Loucy (cell line): ENCODE results near the gene ZFYVE27.

Source experiments
- H2AFZ ChIP-seq: fragments of 200-600 bp; sonication (generic); 2 replicates; pipeline ENCODE4 v1.6.0; 2016; ENCODE audit warnings: antibody characterized with exemption, mild to moderate bottlenecking, low read length, moderate library complexity
- H3F3A ChIP-seq: fragments of 200-600 bp; 2 replicates; pipeline ENCODE4 v1.6.0; 2016; ENCODE audit warnings: antibody characterized with exemption, low read depth, mild to moderate bottlenecking
- H3K27me3 ChIP-seq: fragments of 200-600 bp; sonication (generic); 2 replicates; pipeline ENCODE4 v1.6.1; 2014; ENCODE audit warnings: low read length, mild to moderate bottlenecking; ENCODE audit not compliant: insufficient read depth, poor library complexity, severe bottlenecking
- H3K36me3 ChIP-seq: fragments of 200-600 bp; sonication (generic); 2 replicates; pipeline ENCODE4 v1.6.1; 2016; ENCODE audit warnings: low read length; ENCODE audit not compliant: insufficient read depth
- H3K4me1 ChIP-seq: fragments of 200-600 bp; sonication (generic); 2 replicates; pipeline ENCODE4 v1.5.1; 2014; ENCODE audit warnings: low read length, mild to moderate bottlenecking; ENCODE audit not compliant: insufficient read depth, poor library complexity, severe bottlenecking
- H3K4me2 ChIP-seq: fragments of 200-600 bp; sonication (generic); 2 replicates; pipeline ENCODE4 v1.6.0; 2014; ENCODE audit warnings: antibody characterized with exemption, low read length, low read depth, mild to moderate bottlenecking; ENCODE audit not compliant: poor library complexity, severe bottlenecking
- H3K4me3 ChIP-seq: fragments of 200-600 bp; sonication (generic); 2 replicates; pipeline ENCODE4 v1.5.1; 2014; ENCODE audit warnings: low read length, mild to moderate bottlenecking, mixed read lengths; ENCODE audit not compliant: poor library complexity, severe bottlenecking
- H3K79me2 ChIP-seq: fragments of 200-600 bp; sonication (generic); 2 replicates; pipeline ENCODE4 v1.6.1; 2014; ENCODE audit warnings: low read length; ENCODE audit not compliant: insufficient read depth
- H3K9ac ChIP-seq: fragments of 200-600 bp; sonication (generic); 2 replicates; pipeline ENCODE4 v1.6.0; 2014; ENCODE audit warnings: mild to moderate bottlenecking, low read depth, low read length, moderate library complexity; ENCODE audit not compliant: poor library complexity, severe bottlenecking
- H3K9me2 ChIP-seq: fragments of 200-600 bp; sonication (generic); replicated peaks from 2 replicates; pipeline ENCODE4 v1.6.1; 2016; ENCODE audit warnings: low read depth, low read length, mixed read lengths
- H3K9me3 ChIP-seq: fragments of 200-600 bp; sonication (generic); 2 replicates; pipeline ENCODE4 v1.6.1; 2014; ENCODE audit warnings: mild to moderate bottlenecking, antibody characterized with exemption, low read length, low read depth; ENCODE audit not compliant: insufficient read depth
- H4K20me1 ChIP-seq: fragments of 200-600 bp; sonication (generic); 2 replicates; pipeline ENCODE4 v1.6.0; 2014; ENCODE audit warnings: antibody characterized with exemption, low read length, mild to moderate bottlenecking; ENCODE audit not compliant: insufficient read depth, poor library complexity, severe bottlenecking
- CTCF ChIP-seq: fragments of 200-600 bp; sonication (generic); conservative IDR thresholded peaks from 2 replicates; pipeline ENCODE4 v1.5.1; 2014; ENCODE audit warnings: mild to moderate bottlenecking, antibody characterized with exemption, low read length
- EZH2phosphoT487 ChIP-seq: fragments of 200-600 bp; IDR thresholded peaks from 2 replicates; pipeline ENCODE4 v1.6.1; 2018; ENCODE audit warnings: antibody characterized with exemption, mild to moderate bottlenecking, moderate library complexity, borderline replicate concordance

ZFYVE27 gene

GRCh38 chr10:97755718-97756117, 18.8 kb downstream of the ZFYVE27 start:
- no peak overlapping the region for H3K4me3 ChIP-seq
- no peaks in the 10 kb centered on the region for H4K20me1 ChIP-seq
- no peaks in the 10 kb centered on the region for H3F3A ChIP-seq
- TF ChIP-seq CTCF = no peak
- no peak for TF ChIP-seq EZH2phosphoT487
- no peaks in the 10 kb centered on the region for H3K9me2 ChIP-seq
- H3K79me2 ChIP-seq = no peaks in the 10 kb centered on the region
- H3K9ac ChIP-seq = no peak overlapping the region
- H2AFZ ChIP-seq = no peak overlapping the region
- no peaks in the 10 kb centered on the region for H3K27me3 ChIP-seq
- peaks cover 86% of the 10 kb centered on the region; the same call in 1 of the 2 replicates for H3K36me3 ChIP-seq
- no peaks in the 10 kb centered on the region for H3K4me1 ChIP-seq
- no peaks in the 10 kb centered on the region for H3K9me3 ChIP-seq
- no peak overlapping the region for H3K4me2 ChIP-seq

GRCh38 chr10:97757471-97757870, 20.5 kb downstream of the ZFYVE27 start:
- Histone ChIP-seq H3F3A (no peaks in the 10 kb centered on the region), H2AFZ (no peak overlapping the region), H3K4me2 (no peak overlapping the region), H3K9me3 (no peaks in the 10 kb centered on the region), H3K9me2 (no peaks in the 10 kb centered on the region), H3K27me3 (no peaks in the 10 kb centered on the region), H3K4me1 (no peaks in the 10 kb centered on the region), H4K20me1 (no peaks in the 10 kb centered on the region), H3K79me2 (no peaks in the 10 kb centered on the region), H3K4me3 (no peak overlapping the region), H3K9ac (no peak overlapping the region), H3K36me3 (peaks cover 83% of the 10 kb centered on the region; the same call in 1 of the 2 replicates)
- no peak for TF ChIP-seq CTCF
- no peak for TF ChIP-seq EZH2phosphoT487

GRCh38 chr10:97759158-97759887, 22.4 kb downstream of the ZFYVE27 start:
- no peaks in the 10 kb centered on the region for H3K9me3 ChIP-seq
- no peaks in the 10 kb centered on the region for H3F3A ChIP-seq
- H3K9ac ChIP-seq = no peak overlapping the region
- no peaks in the 10 kb centered on the region for H4K20me1 ChIP-seq
- no peaks in the 10 kb centered on the region for H3K27me3 ChIP-seq
- H3K79me2 ChIP-seq = no peaks in the 10 kb centered on the region
- no peak overlapping the region for H3K4me2 ChIP-seq
- no peak overlapping the region for H2AFZ ChIP-seq
- no peaks in the 10 kb centered on the region for H3K4me1 ChIP-seq
- H3K4me3 ChIP-seq = no peak overlapping the region
- H3K9me2 ChIP-seq = no peaks in the 10 kb centered on the region
- peaks cover 68% of the 10 kb centered on the region; the same call in 1 of the 2 replicates for H3K36me3 ChIP-seq
- TF ChIP-seq CTCF (peak; percentile 89), EZH2phosphoT487 (no peak)
